Liver (tissue), 9 donors: ENCODE results near the gene PHIP. TPM values are rescaled to one million over a fixed set of nuclear protein-coding genes. Genes with fewer than 3 reads are reported as not detected.
A peak's percentile ranks its signal among the peaks of the same experiment; 100 is the strongest.

Experiments used
- DNase-seq: peaks from one replicate; pipeline ENCODE4 v3.0.0-alpha.2; 2017; ENCODE audit warnings: low spot score
- H3K27ac ChIP-seq, 2 donors: one replicate each; pipeline ENCODE4 v1.7.0; 2013; ENCODE audit warnings: inconsistent platforms in 2 of 2, low read length in 2 of 2, control low read depth in 1 of 2, low read depth in 1 of 2, mild to moderate bottlenecking in 1 of 2
- H3K27me3 ChIP-seq, 4 donors: one replicate each; pipeline versions ENCODE4 v1.6.1 to v1.7.0; 2013; ENCODE audit warnings: low read length in 3 of 4, inconsistent platforms in 1 of 4, mild to moderate bottlenecking in 1 of 4, moderate library complexity in 1 of 4; ENCODE audit not compliant: control insufficient read depth in 4 of 4, insufficient read depth in 4 of 4
- H3K36me3 ChIP-seq, 4 donors: one replicate each; pipeline versions ENCODE4 v1.6.1 to v1.7.0; 2013; ENCODE audit warnings: low read length in 3 of 4, mild to moderate bottlenecking in 3 of 4, low read depth in 1 of 4, moderate library complexity in 1 of 4; ENCODE audit not compliant: control insufficient read depth in 4 of 4, insufficient read depth in 3 of 4
- H3K4me1 ChIP-seq, 4 donors: one replicate each; pipeline versions ENCODE4 v1.6.1 to v1.7.0; 2013; ENCODE audit warnings: low read length in 3 of 4, mild to moderate bottlenecking in 3 of 4, moderate library complexity in 1 of 4; ENCODE audit not compliant: control insufficient read depth in 4 of 4, insufficient read depth in 4 of 4
- H3K4me3 ChIP-seq, 3 donors: one replicate each; pipeline versions ENCODE4 v1.6.1 to v1.7.0; 2013; ENCODE audit warnings: low read length in 3 of 3, control low read depth in 1 of 3, low read depth in 1 of 3, mild to moderate bottlenecking in 1 of 3
- H3K9ac ChIP-seq, 2 donors: one replicate each; pipeline ENCODE4 v1.7.0; 2013; ENCODE audit warnings: low read length in 2 of 2, mild to moderate bottlenecking in 2 of 2, moderate library complexity in 2 of 2, control low read depth in 1 of 2, low read depth in 1 of 2
- H3K9me3 ChIP-seq, 4 donors: one replicate each; pipeline versions ENCODE4 v1.6.1 to v1.7.0; 2013; ENCODE audit warnings: low read length in 3 of 4; ENCODE audit not compliant: control insufficient read depth in 4 of 4
- EGR1 ChIP-seq, 2 donors: IDR thresholded peaks; 2 replicates each; pipeline ENCODE4 v1.6.1; 2016 to 2018; ENCODE audit warnings: antibody characterized with exemption in 2 of 2, low read depth in 2 of 2
- FOXA1 ChIP-seq: IDR thresholded peaks from 2 replicates; pipeline ENCODE4 v1.6.1; 2016; ENCODE audit warnings: antibody characterized with exemption
- FOXA2 ChIP-seq: IDR thresholded peaks from 2 replicates; pipeline ENCODE4 v1.6.1; 2016; ENCODE audit warnings: antibody characterized with exemption
- GABPA ChIP-seq, 2 donors: IDR thresholded peaks in 1 of 2; conservative IDR thresholded peaks in 1 of 2; 2 replicates each; pipeline ENCODE4 v1.6.1; 2016; ENCODE audit warnings: antibody characterized with exemption in 2 of 2, mild to moderate bottlenecking in 1 of 2, moderate library complexity in 1 of 2
- HNF4A ChIP-seq, 2 donors: conservative IDR thresholded peaks; 2 replicates each; pipeline ENCODE4 v1.6.1; 2016; ENCODE audit warnings: antibody characterized with exemption in 2 of 2, mild to moderate bottlenecking in 2 of 2
- HNF4G ChIP-seq: IDR thresholded peaks from 2 replicates; pipeline ENCODE4 v1.6.1; 2016; ENCODE audit warnings: antibody characterized with exemption
- JUND ChIP-seq, 2 donors: IDR thresholded peaks; 2 replicates each; pipeline ENCODE4 v1.6.1; 2016; ENCODE audit warnings: antibody characterized with exemption in 2 of 2
- NR2F2 ChIP-seq: IDR thresholded peaks from 2 replicates; pipeline ENCODE4 v1.6.1; 2016; ENCODE audit warnings: antibody characterized with exemption
- RAD21 ChIP-seq, 2 donors: IDR thresholded peaks; 2 replicates each; pipeline ENCODE4 v1.6.1; 2016; ENCODE audit warnings: antibody characterized with exemption in 2 of 2, mild to moderate bottlenecking in 2 of 2
- RXRA ChIP-seq, 2 donors: IDR thresholded peaks; 2 replicates each; pipeline ENCODE4 v1.6.1; 2017 to 2018; ENCODE audit warnings: antibody characterized with exemption in 2 of 2, mild to moderate bottlenecking in 1 of 2
- SP1 ChIP-seq: IDR thresholded peaks from 2 replicates; pipeline ENCODE4 v1.6.1; 2018; ENCODE audit warnings: antibody characterized with exemption, mild to moderate bottlenecking
- TAF1 ChIP-seq: conservative IDR thresholded peaks from 2 replicates; pipeline ENCODE4 v1.6.1; 2016; ENCODE audit warnings: antibody characterized with exemption, mild to moderate bottlenecking
- YY1 ChIP-seq: IDR thresholded peaks from 2 replicates; pipeline ENCODE4 v1.6.1; 2016; ENCODE audit warnings: antibody characterized with exemption, mild to moderate bottlenecking
- WGBS: extraction: QIAGEN DNeasy Blood & Tissue Kit; methylation state at CpG from one replicate; pipeline ENCODE4 v1.1.7; 2013; 5-methylcytosine and 5-hydroxymethylcytosine counted together
- polyA plus RNA-seq, 2 donors: library from polyadenylated mRNA; stranded (reverse) in 1 of 2; unstranded in 1 of 2; fragments of 200-250 nt in 1 of 2; fragments of >200 nt in 1 of 2; fragmentation: Nextera tagmentation in 1 of 2; extraction: Ambion mirVana in 1 of 2; gene quantifications; one replicate each; pipeline versions ENCODE4 v1.2.1 to v1.2.3, GENCODE V29; 2013 to 2015
- total RNA-seq, 2 donors: library from RNA; depleted of rRNA; stranded (reverse); fragments of >200 nt; gene quantifications; one replicate each; pipeline ENCODE4 v1.2.3, GENCODE V29; 2014
- TF ChIP-seq, protein P1 (sequence below): IDR thresholded peaks from 2 replicates; pipeline ENCODE4 v1.6.1; 2016; ENCODE audit warnings: antibody characterized with exemption
- TF ChIP-seq, protein P2 (sequence below): IDR thresholded peaks from 2 replicates; pipeline ENCODE4 v1.6.1; 2016; ENCODE audit warnings: antibody characterized with exemption
- TF ChIP-seq, protein P3 (sequence below): IDR thresholded peaks from 2 replicates; pipeline ENCODE4 v1.6.1; 2016; ENCODE audit warnings: antibody characterized with exemption, mild to moderate bottlenecking
- TF ChIP-seq, protein P4 (sequence below): fragments of 150-350 bp; IDR thresholded peaks from 2 replicates; pipeline ENCODE4 v1.5.1; 2017; ENCODE audit warnings: improper control_type of control experiment, low read depth, low read length; ENCODE audit not compliant: missing input control
- TF ChIP-seq, protein P5 (sequence below): IDR thresholded peaks from 2 replicates; pipeline ENCODE4 v1.6.1; 2016; ENCODE audit warnings: antibody characterized with exemption
- donor health status: healthy.
- donor health status: healthy.
- donor health status: healthy.
- donor health status: healthy.
- donor health status: healthy.

The PHIP gene
- total and polyA plus RNA-seq, 4 donors = 1.6 to 22.4 (median 9.4) TPM

DNA sequence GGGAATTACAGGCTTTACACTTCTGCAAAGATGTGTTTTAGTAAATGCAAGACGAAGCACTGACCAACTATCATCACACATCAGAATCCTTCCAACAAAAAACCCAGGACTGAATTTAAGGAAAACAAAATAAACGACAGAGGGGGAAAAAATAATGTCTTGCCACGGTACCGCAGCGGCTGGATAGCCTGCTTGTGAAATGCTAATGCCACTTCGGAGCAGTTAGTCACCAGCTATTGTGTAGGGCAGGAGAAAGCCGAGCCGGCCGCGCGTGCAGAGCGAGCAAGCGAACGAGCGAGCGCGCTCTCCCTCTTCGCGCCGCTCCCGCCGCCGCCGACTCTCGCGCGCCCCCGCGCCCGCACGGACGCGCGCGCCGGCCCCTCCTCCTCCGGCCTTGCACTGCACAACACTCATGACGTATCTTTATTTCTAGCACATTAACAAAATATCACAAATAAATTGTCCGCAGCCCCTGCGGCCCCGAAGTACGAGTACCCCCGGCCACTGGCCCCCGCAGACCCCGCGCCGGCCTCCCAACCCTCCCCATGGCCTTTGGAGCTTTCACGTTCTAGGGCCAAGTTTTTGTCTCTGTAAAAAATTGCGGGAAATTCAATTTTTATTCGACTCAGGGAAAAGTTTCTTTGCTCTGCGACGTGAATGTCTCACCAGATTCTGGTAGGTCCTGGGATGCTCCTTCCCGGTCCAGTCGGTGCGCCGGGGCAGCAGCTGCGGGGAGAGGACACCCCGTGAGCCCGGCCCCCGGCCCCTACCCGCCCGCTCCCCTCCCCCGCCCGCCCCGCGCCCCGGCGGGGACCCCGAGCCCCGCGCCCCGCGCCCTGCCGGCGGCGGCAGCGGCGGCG, 1.0 kb downstream of the PHIP start:
- 1% methylated on average over 79 of the region's 79 CpGs for WGBS

More for the DNA sequence above, 1.0 kb downstream of the PHIP start:
- peak overlapping the region; percentile 67 to 100 (median 76) for H3K4me3 ChIP-seq
- H3K36me3 ChIP-seq = no peaks in the 10 kb centered on the region
- peak; percentile 89 for DNase-seq
- no peaks in the 10 kb centered on the region for H3K9me3 ChIP-seq
- H3K4me1 ChIP-seq = peaks cover 2 to 12% (median 10%) of the 10 kb centered on the region in 4 donors
- peak overlapping the region; percentile 98 to 99 for H3K27ac ChIP-seq
- no peaks in the 10 kb centered on the region for H3K27me3 ChIP-seq
- TF ChIP-seq, protein P1, sequence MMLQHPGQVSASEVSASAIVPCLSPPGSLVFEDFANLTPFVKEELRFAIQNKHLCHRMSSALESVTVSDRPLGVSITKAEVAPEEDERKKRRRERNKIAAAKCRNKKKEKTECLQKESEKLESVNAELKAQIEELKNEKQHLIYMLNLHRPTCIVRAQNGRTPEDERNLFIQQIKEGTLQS = no peak
- TF ChIP-seq, protein P2, sequence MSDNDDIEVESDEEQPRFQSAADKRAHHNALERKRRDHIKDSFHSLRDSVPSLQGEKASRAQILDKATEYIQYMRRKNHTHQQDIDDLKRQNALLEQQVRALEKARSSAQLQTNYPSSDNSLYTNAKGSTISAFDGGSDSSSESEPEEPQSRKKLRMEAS = no peak
- TF ChIP-seq FOXA2 = no peak
- TF ChIP-seq, protein P3, sequence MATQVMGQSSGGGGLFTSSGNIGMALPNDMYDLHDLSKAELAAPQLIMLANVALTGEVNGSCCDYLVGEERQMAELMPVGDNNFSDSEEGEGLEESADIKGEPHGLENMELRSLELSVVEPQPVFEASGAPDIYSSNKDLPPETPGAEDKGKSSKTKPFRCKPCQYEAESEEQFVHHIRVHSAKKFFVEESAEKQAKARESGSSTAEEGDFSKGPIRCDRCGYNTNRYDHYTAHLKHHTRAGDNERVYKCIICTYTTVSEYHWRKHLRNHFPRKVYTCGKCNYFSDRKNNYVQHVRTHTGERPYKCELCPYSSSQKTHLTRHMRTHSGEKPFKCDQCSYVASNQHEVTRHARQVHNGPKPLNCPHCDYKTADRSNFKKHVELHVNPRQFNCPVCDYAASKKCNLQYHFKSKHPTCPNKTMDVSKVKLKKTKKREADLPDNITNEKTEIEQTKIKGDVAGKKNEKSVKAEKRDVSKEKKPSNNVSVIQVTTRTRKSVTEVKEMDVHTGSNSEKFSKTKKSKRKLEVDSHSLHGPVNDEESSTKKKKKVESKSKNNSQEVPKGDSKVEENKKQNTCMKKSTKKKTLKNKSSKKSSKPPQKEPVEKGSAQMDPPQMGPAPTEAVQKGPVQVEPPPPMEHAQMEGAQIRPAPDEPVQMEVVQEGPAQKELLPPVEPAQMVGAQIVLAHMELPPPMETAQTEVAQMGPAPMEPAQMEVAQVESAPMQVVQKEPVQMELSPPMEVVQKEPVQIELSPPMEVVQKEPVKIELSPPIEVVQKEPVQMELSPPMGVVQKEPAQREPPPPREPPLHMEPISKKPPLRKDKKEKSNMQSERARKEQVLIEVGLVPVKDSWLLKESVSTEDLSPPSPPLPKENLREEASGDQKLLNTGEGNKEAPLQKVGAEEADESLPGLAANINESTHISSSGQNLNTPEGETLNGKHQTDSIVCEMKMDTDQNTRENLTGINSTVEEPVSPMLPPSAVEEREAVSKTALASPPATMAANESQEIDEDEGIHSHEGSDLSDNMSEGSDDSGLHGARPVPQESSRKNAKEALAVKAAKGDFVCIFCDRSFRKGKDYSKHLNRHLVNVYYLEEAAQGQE = peak; percentile 89
- peak in 1 of 2 donors; percentile 15 for TF ChIP-seq RAD21 (IDR thresholded peaks at IDR 0.05)
- TF ChIP-seq JUND (IDR thresholded peaks at IDR 0.05) = peak in 1 of 2 donors; percentile 19
- TF ChIP-seq, protein P4, sequence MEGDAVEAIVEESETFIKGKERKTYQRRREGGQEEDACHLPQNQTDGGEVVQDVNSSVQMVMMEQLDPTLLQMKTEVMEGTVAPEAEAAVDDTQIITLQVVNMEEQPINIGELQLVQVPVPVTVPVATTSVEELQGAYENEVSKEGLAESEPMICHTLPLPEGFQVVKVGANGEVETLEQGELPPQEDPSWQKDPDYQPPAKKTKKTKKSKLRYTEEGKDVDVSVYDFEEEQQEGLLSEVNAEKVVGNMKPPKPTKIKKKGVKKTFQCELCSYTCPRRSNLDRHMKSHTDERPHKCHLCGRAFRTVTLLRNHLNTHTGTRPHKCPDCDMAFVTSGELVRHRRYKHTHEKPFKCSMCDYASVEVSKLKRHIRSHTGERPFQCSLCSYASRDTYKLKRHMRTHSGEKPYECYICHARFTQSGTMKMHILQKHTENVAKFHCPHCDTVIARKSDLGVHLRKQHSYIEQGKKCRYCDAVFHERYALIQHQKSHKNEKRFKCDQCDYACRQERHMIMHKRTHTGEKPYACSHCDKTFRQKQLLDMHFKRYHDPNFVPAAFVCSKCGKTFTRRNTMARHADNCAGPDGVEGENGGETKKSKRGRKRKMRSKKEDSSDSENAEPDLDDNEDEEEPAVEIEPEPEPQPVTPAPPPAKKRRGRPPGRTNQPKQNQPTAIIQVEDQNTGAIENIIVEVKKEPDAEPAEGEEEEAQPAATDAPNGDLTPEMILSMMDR = no peak
- no peak for TF ChIP-seq RXRA (IDR thresholded peaks at IDR 0.05)
- peak; percentile 14 for TF ChIP-seq FOXA1
- TF ChIP-seq, protein P5, sequence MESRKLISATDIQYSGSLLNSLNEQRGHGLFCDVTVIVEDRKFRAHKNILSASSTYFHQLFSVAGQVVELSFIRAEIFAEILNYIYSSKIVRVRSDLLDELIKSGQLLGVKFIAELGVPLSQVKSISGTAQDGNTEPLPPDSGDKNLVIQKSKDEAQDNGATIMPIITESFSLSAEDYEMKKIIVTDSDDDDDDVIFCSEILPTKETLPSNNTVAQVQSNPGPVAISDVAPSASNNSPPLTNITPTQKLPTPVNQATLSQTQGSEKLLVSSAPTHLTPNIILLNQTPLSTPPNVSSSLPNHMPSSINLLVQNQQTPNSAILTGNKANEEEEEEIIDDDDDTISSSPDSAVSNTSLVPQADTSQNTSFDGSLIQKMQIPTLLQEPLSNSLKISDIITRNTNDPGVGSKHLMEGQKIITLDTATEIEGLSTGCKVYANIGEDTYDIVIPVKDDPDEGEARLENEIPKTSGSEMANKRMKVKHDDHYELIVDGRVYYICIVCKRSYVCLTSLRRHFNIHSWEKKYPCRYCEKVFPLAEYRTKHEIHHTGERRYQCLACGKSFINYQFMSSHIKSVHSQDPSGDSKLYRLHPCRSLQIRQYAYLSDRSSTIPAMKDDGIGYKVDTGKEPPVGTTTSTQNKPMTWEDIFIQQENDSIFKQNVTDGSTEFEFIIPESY = no peak
- TF ChIP-seq HNF4G = no peak
- no peak for TF ChIP-seq GABPA (IDR thresholded peaks at IDR 0.05 in 1 of 2, conservative IDR thresholded peaks at IDR 0.05 in 1 of 2)
- no peak for TF ChIP-seq NR2F2
- no peak for TF ChIP-seq EGR1 (IDR thresholded peaks at IDR 0.05; ENCODE audit: low read depth in 2 of 2)
- no peak for TF ChIP-seq HNF4A (conservative IDR thresholded peaks at IDR 0.05)
- peak; percentile 32 for TF ChIP-seq YY1
- TF ChIP-seq TAF1 = peak; percentile 67
- TF ChIP-seq SP1 = no peak
- H3K9ac ChIP-seq = peak overlapping the region; percentile 91 to 94
